Keratinocyte (primary cell): ENCODE data around the gene ALS2CL. TPM values are rescaled to one million over a fixed set of nuclear protein-coding genes. Genes with fewer than 3 reads are reported as not detected.

ENCODE experiments used
- DNase-seq: peaks from one replicate; pipeline ENCODE4 v3.0.0-alpha.2; 2011; ENCODE audit warnings: low read depth, missing footprints, low spot score
- FAIRE-seq: peaks from 2 replicates; lab custom pipeline; 2011; peaks lifted over from hg19 to GRCh38; lab: Jason Lieb, UNC
- H2AFZ ChIP-seq: 2 replicates; pipeline ENCODE4 v1.6.0; 2012; ENCODE audit warnings: low read length, control low read depth, inconsistent platforms; ENCODE audit not compliant: control insufficient read depth
- H3K27ac ChIP-seq: 2 replicates; pipeline ENCODE4 v1.5.1; 2011; ENCODE audit warnings: low read length; ENCODE audit not compliant: control insufficient read depth, insufficient read depth
- H3K27me3 ChIP-seq: 3 replicates; pipeline ENCODE4 v1.6.0; 2011; ENCODE audit warnings: low read length; ENCODE audit not compliant: control insufficient read depth, insufficient read depth; ENCODE audit errors: extremely low read depth
- H3K36me3 ChIP-seq, 2 experiments: 2 replicates in 1 of 2; 3 replicates in 1 of 2; pipeline ENCODE4 v1.5.1; 2011; ENCODE audit warnings: low read length in 2 of 2, mild to moderate bottlenecking in 1 of 2; ENCODE audit not compliant: control insufficient read depth in 2 of 2, insufficient read depth in 2 of 2; ENCODE audit errors: extremely low read depth in 1 of 2
- H3K4me1 ChIP-seq: 3 replicates; pipeline ENCODE4 v1.5.1; 2011; ENCODE audit warnings: low read length; ENCODE audit not compliant: control insufficient read depth, insufficient read depth; ENCODE audit errors: extremely low read depth
- H3K4me2 ChIP-seq: 3 replicates; pipeline ENCODE4 v1.6.0; 2011; ENCODE audit warnings: low read depth, low read length; ENCODE audit not compliant: control insufficient read depth, insufficient read depth; ENCODE audit errors: extremely low read depth
- H3K4me3 ChIP-seq, 3 experiments: fragments of 200-600 bp in 1 of 3; sonication (generic) in 1 of 3; 2 replicates in 2 of 3; 3 replicates in 1 of 3; pipeline ENCODE4 v1.5.1; 2011 to 2016; ENCODE audit warnings: low read length in 3 of 3, mild to moderate bottlenecking in 3 of 3, control low read depth in 2 of 3, inconsistent platforms in 1 of 3, low read depth in 1 of 3, mixed read lengths in 1 of 3, mixed run types in 1 of 3, moderate library complexity in 1 of 3; ENCODE audit not compliant: control insufficient read depth in 2 of 3, insufficient read depth in 2 of 3; ENCODE audit errors: extremely low read depth in 1 of 3
- H3K79me2 ChIP-seq: 2 replicates; pipeline ENCODE4 v1.6.0; 2012; ENCODE audit warnings: low read length; ENCODE audit not compliant: control insufficient read depth, insufficient read depth
- H3K9ac ChIP-seq: 3 replicates; pipeline ENCODE4 v1.6.0; 2011; ENCODE audit warnings: low read length; ENCODE audit not compliant: control insufficient read depth, insufficient read depth; ENCODE audit errors: extremely low read depth
- H3K9me1 ChIP-seq: 3 replicates; pipeline ENCODE4 v1.6.0; 2011; ENCODE audit warnings: low read length; ENCODE audit not compliant: control insufficient read depth, insufficient read depth; ENCODE audit errors: extremely low read depth
- H3K9me3 ChIP-seq: 2 replicates; pipeline ENCODE4 v1.5.1; 2012; ENCODE audit warnings: low read depth, low read length; ENCODE audit not compliant: control insufficient read depth
- H4K20me1 ChIP-seq: 3 replicates; pipeline ENCODE4 v1.6.0; 2011; ENCODE audit warnings: low read length; ENCODE audit not compliant: control insufficient read depth, insufficient read depth; ENCODE audit errors: extremely low read depth
- CTCF ChIP-seq, 3 experiments: IDR thresholded peaks in 1 of 3; conservative IDR thresholded peaks in 1 of 3; optimal IDR thresholded peaks in 1 of 3; 2 replicates in 2 of 3; 3 replicates in 1 of 3; pipeline versions ENCODE3 to v1.5.1; 2011; ENCODE audit warnings: low read length in 3 of 3, mild to moderate bottlenecking in 3 of 3, moderate library complexity in 2 of 3, control low read depth in 1 of 3, inconsistent platforms in 1 of 3; ENCODE audit not compliant: insufficient read depth in 2 of 3; ENCODE audit errors: extremely low read depth in 1 of 3
- EZH2 ChIP-seq: IDR thresholded peaks from one replicate; pipeline ENCODE4 v1.6.1; 2012; ENCODE audit warnings: inconsistent platforms, mild to moderate bottlenecking, low read length, moderate library complexity
- dilution Hi-C: fragments of 300-500 bp; cut with MboI; formaldehyde crosslinking; loops from one replicate; pipeline ENCODE4 v1.7.0; 2020; ENCODE audit warnings: low sequenced_read_pairs; ENCODE audit not compliant: extremely low pct_ligation_motif_present
- polyA plus RNA-seq, 5 experiments: library from polyadenylated mRNA; depleted of rRNA in 3 of 5; stranded (reverse) in 3 of 5; stranded (forward) in 1 of 5; unstranded in 1 of 5; fragments of >200 nt; gene quantifications; 1 replicate in 1 of 5; 2 replicates in 3 of 5; 3 replicates in 1 of 5; pipeline versions ENCODE4 v1.2.1 to v1.2.3, GENCODE V29; 2011 to 2012; ENCODE audit warnings: missing spikeins in 2 of 5, low read depth in 1 of 5, low replicate concordance in 1 of 5

The ALS2CL gene
- polyA plus RNA-seq, 1 donor (not counting 4 experiments of a cell fraction or from before 2014, with no cell fraction given): 40.9 TPM

- DNase-seq: no peak
- no peaks in the 10 kb centered on the region for H3K9me3 ChIP-seq
- no peak overlapping the region for H3K27ac ChIP-seq
- no peaks in the 10 kb centered on the region for H3K27me3 ChIP-seq
- H3K4me2 ChIP-seq: no peak overlapping the region
- no peak overlapping the region for H2AFZ ChIP-seq
- H3K36me3 ChIP-seq: peaks cover 70 to 76% of the 10 kb centered on the region in 2 experiments
- no peaks in the 10 kb centered on the region for H3K79me2 ChIP-seq
- TF ChIP-seq CTCF (optimal IDR thresholded peaks at IDR 0.05 in 1 of 3, IDR thresholded peaks at IDR 0.05 in 1 of 3, conservative IDR thresholded peaks at IDR 0.05 in 1 of 3; ENCODE audit: extremely low read depth in 1 of 3, insufficient read depth in 2 of 3, low read length in 3 of 3): no peak
- no peak for TF ChIP-seq EZH2
- no peaks in the 10 kb centered on the region for H4K20me1 ChIP-seq
- no peak overlapping the region for H3K9ac ChIP-seq
- H3K4me3 ChIP-seq: no peak overlapping the region
- H3K9me1 ChIP-seq: no peaks in the 10 kb centered on the region
- FAIRE-seq: no peak
- no peaks in the 10 kb centered on the region for H3K4me1 ChIP-seq
- dilution Hi-C loops: no loop called here
These were observed 10.5 kb downstream of the ALS2CL start for GRCh38 chr3:46682974-46683373.

DNA sequence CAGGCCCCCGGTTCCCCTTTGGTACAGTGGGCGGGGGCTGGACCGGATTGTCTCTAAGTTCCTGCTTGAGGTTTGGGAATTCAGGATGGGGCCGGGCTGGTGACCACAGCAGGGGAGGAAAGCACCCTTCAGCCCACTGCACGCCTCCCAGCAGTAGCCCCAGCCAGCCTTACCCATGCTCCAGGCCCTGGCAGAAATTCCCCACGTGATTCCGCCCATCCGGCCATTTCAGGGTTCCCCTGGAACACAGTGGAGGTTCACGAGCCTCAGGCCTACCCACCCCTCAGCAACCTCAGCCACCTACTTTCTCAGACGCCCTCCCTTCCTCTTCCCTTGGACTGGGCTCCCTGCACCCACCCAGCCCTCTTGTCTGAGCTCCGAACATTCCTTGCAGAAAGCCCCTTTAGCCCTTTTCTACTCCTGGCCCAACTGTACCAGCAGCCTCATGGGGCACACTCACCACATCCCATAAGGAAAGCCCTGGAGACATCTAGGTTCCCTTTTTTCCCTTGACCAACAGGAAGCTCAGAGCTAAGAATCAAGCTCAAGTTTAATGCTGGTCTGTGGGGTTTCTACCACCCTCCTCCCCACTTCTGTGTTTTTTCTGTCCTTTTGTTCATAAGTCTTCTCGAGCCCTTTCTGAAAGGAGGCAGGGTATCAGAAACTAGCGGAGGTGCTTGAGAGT lies 11.5 kb downstream of the ALS2CL start:
- no peak overlapping the region for H2AFZ ChIP-seq
- H3K27me3 ChIP-seq: no peaks in the 10 kb centered on the region
- H3K4me1 ChIP-seq: no peaks in the 10 kb centered on the region
- H3K9ac ChIP-seq: no peak overlapping the region
- TF ChIP-seq CTCF (optimal IDR thresholded peaks at IDR 0.05 in 1 of 3, IDR thresholded peaks at IDR 0.05 in 1 of 3, conservative IDR thresholded peaks at IDR 0.05 in 1 of 3; ENCODE audit: extremely low read depth in 1 of 3, insufficient read depth in 2 of 3, low read length in 3 of 3) (no peak), EZH2 (no peak)
- H3K4me2 ChIP-seq: no peak overlapping the region
- DNase-seq: no peak
- H3K4me3 ChIP-seq: no peak overlapping the region
- H3K9me1 ChIP-seq: no peaks in the 10 kb centered on the region
- H3K36me3 ChIP-seq: peaks cover 65 to 80% of the 10 kb centered on the region in 2 experiments
- H3K79me2 ChIP-seq: no peaks in the 10 kb centered on the region
- no peak for FAIRE-seq
- no peaks in the 10 kb centered on the region for H3K9me3 ChIP-seq
- dilution Hi-C loops: no loop called here
- H4K20me1 ChIP-seq: no peaks in the 10 kb centered on the region
- H3K27ac ChIP-seq: no peak overlapping the region
